Astrocyte (in vitro differentiated cells and primary cell): ENCODE results near the gene CACNA1H. TPM values are rescaled to one million over a fixed set of nuclear protein-coding genes. Genes with fewer than 3 reads are reported as not detected.

Experiments used
- DNase-seq: peaks from one replicate; pipeline ENCODE4 v3.0.0-alpha.2; 2010; ENCODE audit warnings: low read depth
- FAIRE-seq: peaks from 2 replicates; lab custom pipeline; 2011; peaks lifted over from hg19 to GRCh38; lab: Jason Lieb, UNC
- H2AFZ ChIP-seq: 2 replicates; pipeline ENCODE4 v1.6.0; 2012; ENCODE audit warnings: low read depth, low read length, inconsistent platforms
- H3K27ac ChIP-seq: 2 replicates; pipeline ENCODE4 v1.5.1; 2011; ENCODE audit warnings: low read depth, low read length, inconsistent platforms
- H3K27me3 ChIP-seq: 2 replicates; pipeline ENCODE4 v1.6.0; 2011; ENCODE audit warnings: low read length, inconsistent platforms; ENCODE audit not compliant: insufficient read depth
- H3K36me3 ChIP-seq: 2 replicates; pipeline ENCODE4 v1.5.1; 2011; ENCODE audit warnings: low read length, inconsistent platforms; ENCODE audit not compliant: insufficient read depth
- H3K4me1 ChIP-seq: 2 replicates; pipeline ENCODE4 v1.5.1; 2011; ENCODE audit warnings: low read length, inconsistent platforms; ENCODE audit not compliant: insufficient read depth
- H3K4me2 ChIP-seq: 2 replicates; pipeline ENCODE4 v1.6.0; 2012; ENCODE audit warnings: low read length, inconsistent platforms
- H3K4me3 ChIP-seq: 2 replicates; pipeline ENCODE4 v1.5.1; 2011; ENCODE audit warnings: low read depth, mild to moderate bottlenecking, low read length, inconsistent platforms; ENCODE audit not compliant: insufficient read depth
- H3K79me2 ChIP-seq: 2 replicates; pipeline ENCODE4 v1.6.0; 2012; ENCODE audit warnings: mild to moderate bottlenecking, low read length, inconsistent platforms; ENCODE audit not compliant: insufficient read depth
- H3K9ac ChIP-seq: 2 replicates; pipeline ENCODE4 v1.6.0; 2012; ENCODE audit warnings: mild to moderate bottlenecking, low read length, inconsistent platforms
- H3K9me3 ChIP-seq: 2 replicates; pipeline ENCODE4 v1.5.1; 2012; ENCODE audit warnings: low read depth, mild to moderate bottlenecking, low read length, inconsistent platforms; ENCODE audit not compliant: insufficient read depth
- H4K20me1 ChIP-seq: 2 replicates; pipeline ENCODE4 v1.6.0; 2012; ENCODE audit warnings: low read length, inconsistent platforms; ENCODE audit not compliant: insufficient read depth
- H3K27ac Mint-ChIP-seq: one replicate; pipeline ENCODE4 v1.8.0; 2021; ENCODE audit warnings: mild to moderate bottlenecking, mixed read lengths; ENCODE audit not compliant: unreplicated experiment
- H3K27me3 Mint-ChIP-seq: one replicate; pipeline ENCODE4 v1.8.0; 2021; ENCODE audit warnings: low read depth, mixed read lengths; ENCODE audit not compliant: unreplicated experiment
- H3K36me3 Mint-ChIP-seq: one replicate; pipeline ENCODE4 v1.8.0; 2021; ENCODE audit warnings: low read depth, mixed read lengths; ENCODE audit not compliant: unreplicated experiment
- H3K4me1 Mint-ChIP-seq: one replicate; pipeline ENCODE4 v1.8.0; 2021; ENCODE audit warnings: low read depth, mixed read lengths; ENCODE audit not compliant: unreplicated experiment
- H3K4me3 Mint-ChIP-seq: one replicate; pipeline ENCODE4 v1.8.0; 2021; ENCODE audit warnings: mild to moderate bottlenecking, moderate library complexity, mixed read lengths; ENCODE audit not compliant: unreplicated experiment
- H3K9me3 Mint-ChIP-seq: one replicate; pipeline ENCODE4 v1.8.0; 2021; ENCODE audit warnings: mild to moderate bottlenecking, mixed read lengths; ENCODE audit not compliant: unreplicated experiment
- CTCF ChIP-seq: IDR thresholded peaks from 2 replicates; pipeline ENCODE4 v1.5.1; 2011; ENCODE audit warnings: low read depth, mild to moderate bottlenecking, inconsistent platforms, low read length, moderate library complexity; ENCODE audit not compliant: insufficient read depth
- EZH2 ChIP-seq: IDR thresholded peaks from 2 replicates; pipeline ENCODE4 v1.6.1; 2012; ENCODE audit warnings: mild to moderate bottlenecking, low read length, inconsistent platforms; ENCODE audit not compliant: insufficient read depth
- total RNA-seq: library from RNA; stranded (reverse); gene quantifications from 2 replicates; pipeline ENCODE4 v1.2.1, GENCODE V29; 2021

Gene CACNA1H
- total RNA-seq, 1 donor from 2014 or later, result 21.7 TPM

DNA sequence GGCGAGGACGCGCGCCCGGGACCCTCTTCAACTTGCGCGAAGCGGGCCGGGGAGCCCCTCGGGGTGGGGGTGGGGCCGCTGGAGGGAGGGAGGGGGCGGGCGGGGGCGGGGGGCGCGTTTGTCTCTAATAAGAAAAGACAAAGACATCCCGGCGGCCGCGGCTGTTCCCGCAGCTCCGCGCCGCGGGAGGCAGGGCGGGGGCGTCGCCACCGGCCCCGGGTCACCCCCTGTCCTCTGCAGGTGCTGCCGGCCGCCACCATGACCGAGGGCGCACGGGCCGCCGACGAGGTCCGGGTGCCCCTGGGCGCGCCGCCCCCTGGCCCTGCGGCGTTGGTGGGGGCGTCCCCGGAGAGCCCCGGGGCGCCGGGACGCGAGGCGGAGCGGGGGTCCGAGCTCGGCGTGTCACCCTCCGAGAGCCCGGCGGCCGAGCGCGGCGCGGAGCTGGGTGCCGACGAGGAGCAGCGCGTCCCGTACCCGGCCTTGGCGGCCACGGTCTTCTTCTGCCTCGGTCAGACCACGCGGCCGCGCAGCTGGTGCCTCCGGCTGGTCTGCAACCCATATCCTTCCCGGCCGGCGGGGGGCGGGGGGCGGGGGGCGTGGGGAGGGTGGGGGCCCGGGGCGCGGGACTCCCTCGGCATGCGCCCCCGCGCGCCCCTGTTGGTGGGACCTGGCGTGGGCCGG lies 714 bp downstream of the CACNA1H start:
- H3K79me2 ChIP-seq, result peaks cover 14% of the 10 kb centered on the region
- peak overlapping the region; percentile 42 for H3K4me3 ChIP-seq
- Mint-ChIP-seq H3K27ac (no peak overlapping the region), H3K4me3 (no peak overlapping the region), H3K36me3 (peaks cover 2% of the 10 kb centered on the region), H3K4me1 (no peaks in the 10 kb centered on the region), H3K27me3 (peaks cover 6% of the 10 kb centered on the region), H3K9me3 (no peaks in the 10 kb centered on the region)
- peaks cover 33% of the 10 kb centered on the region for H4K20me1 ChIP-seq
- H3K27me3 ChIP-seq, result no peaks in the 10 kb centered on the region
- H3K36me3 ChIP-seq, result no peaks in the 10 kb centered on the region
- FAIRE-seq (no peak), DNase-seq (no peak)
- TF ChIP-seq CTCF (no peak), EZH2 (peak; percentile 82)
- H3K9ac ChIP-seq, result peak overlapping the region; percentile 14
- H2AFZ ChIP-seq, result no peak overlapping the region
- no peaks in the 10 kb centered on the region for H3K9me3 ChIP-seq
- H3K27ac ChIP-seq, result no peak overlapping the region
- H3K4me1 ChIP-seq, result peaks cover 27% of the 10 kb centered on the region
- H3K4me2 ChIP-seq, result peak overlapping the region; percentile 81

GRCh38 chr16:1154291-1154886 lies 1.5 kb downstream of the CACNA1H start:
- Mint-ChIP-seq H3K9me3 (no peaks in the 10 kb centered on the region), H3K27ac (peak overlapping the region; percentile 47), H3K27me3 (peaks cover 5% of the 10 kb centered on the region), H3K36me3 (peaks cover 2% of the 10 kb centered on the region), H3K4me1 (no peaks in the 10 kb centered on the region), H3K4me3 (peak overlapping the region; percentile 84)
- no peaks in the 10 kb centered on the region for H3K27me3 ChIP-seq
- H3K9ac ChIP-seq, result peak overlapping the region; percentile 67
- no peaks in the 10 kb centered on the region for H3K36me3 ChIP-seq
- peak overlapping the region; percentile 42 for H3K4me3 ChIP-seq
- peaks cover 27% of the 10 kb centered on the region for H3K4me1 ChIP-seq
- no peaks in the 10 kb centered on the region for H3K9me3 ChIP-seq
- DNase-seq (no peak), FAIRE-seq (no peak)
- peak overlapping the region; percentile 81 for H3K4me2 ChIP-seq
- no peak overlapping the region for H2AFZ ChIP-seq
- TF ChIP-seq EZH2, result peak; percentile 70
- TF ChIP-seq CTCF, result no peak
- peaks cover 38% of the 10 kb centered on the region for H4K20me1 ChIP-seq
- peak overlapping the region; percentile 26 for H3K27ac ChIP-seq
- H3K79me2 ChIP-seq, result peaks cover 18% of the 10 kb centered on the region

DNA sequence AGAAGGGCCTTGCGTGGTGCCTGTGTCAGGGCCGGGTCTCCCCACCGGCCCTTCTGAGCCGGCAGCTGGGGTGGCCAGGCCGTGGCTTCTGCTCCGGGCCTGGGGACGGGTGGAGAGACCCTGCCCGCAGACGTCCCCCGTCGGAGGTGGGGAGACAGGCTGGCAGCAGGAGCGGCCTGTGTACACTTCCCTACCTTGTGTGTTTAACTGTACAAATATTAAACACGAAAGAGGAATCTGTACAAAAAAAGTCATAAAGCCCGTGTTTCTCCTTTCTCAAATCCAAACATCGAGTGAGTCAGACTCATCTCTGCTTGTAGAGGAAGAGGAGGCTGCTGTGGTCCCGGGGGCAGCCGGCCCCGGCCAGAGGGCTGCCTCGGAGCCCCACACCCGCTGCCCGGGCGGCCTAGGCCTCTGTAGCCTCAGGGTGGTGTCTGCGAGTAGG lies 2.0 kb downstream of the CACNA1H start:
- Histone ChIP-seq H3K36me3 (no peaks in the 10 kb centered on the region), H3K9ac (peak overlapping the region; percentile 67), H3K27ac (peak overlapping the region; percentile 26), H3K4me1 (peaks cover 31% of the 10 kb centered on the region), H3K79me2 (peaks cover 18% of the 10 kb centered on the region), H2AFZ (no peak overlapping the region), H3K9me3 (no peaks in the 10 kb centered on the region), H3K27me3 (no peaks in the 10 kb centered on the region), H3K4me2 (peak overlapping the region; percentile 81), H3K4me3 (peak overlapping the region; percentile 42), H4K20me1 (peaks cover 43% of the 10 kb centered on the region)
- Mint-ChIP-seq H3K27ac (no peak overlapping the region), H3K9me3 (no peaks in the 10 kb centered on the region), H3K27me3 (peaks cover 3% of the 10 kb centered on the region), H3K4me3 (peak overlapping the region; percentile 57), H3K36me3 (no peaks in the 10 kb centered on the region), H3K4me1 (no peaks in the 10 kb centered on the region)
- TF ChIP-seq EZH2, result no peak
- no peak for TF ChIP-seq CTCF
- DNase-seq, result no peak
- FAIRE-seq, result no peak
